Dermis blood vessel endothelial cell (primary cell): Measurements from ENCODE around the gene COL20A1. TPM values are rescaled to one million over a fixed set of nuclear protein-coding genes. Genes with fewer than 3 reads are reported as not detected.

ENCODE experiments used
- DNase-seq: peaks from one replicate; pipeline ENCODE4 v3.0.0; 2010
- total RNA-seq: library from RNA; depleted of rRNA; stranded (reverse); fragments of >200 nt; gene quantifications from 2 replicates; pipeline ENCODE4 v1.2.3, GENCODE V29; 2014

The COL20A1 gene
- total RNA-seq, 1 donor from 2014 or later: not detected

DNA sequence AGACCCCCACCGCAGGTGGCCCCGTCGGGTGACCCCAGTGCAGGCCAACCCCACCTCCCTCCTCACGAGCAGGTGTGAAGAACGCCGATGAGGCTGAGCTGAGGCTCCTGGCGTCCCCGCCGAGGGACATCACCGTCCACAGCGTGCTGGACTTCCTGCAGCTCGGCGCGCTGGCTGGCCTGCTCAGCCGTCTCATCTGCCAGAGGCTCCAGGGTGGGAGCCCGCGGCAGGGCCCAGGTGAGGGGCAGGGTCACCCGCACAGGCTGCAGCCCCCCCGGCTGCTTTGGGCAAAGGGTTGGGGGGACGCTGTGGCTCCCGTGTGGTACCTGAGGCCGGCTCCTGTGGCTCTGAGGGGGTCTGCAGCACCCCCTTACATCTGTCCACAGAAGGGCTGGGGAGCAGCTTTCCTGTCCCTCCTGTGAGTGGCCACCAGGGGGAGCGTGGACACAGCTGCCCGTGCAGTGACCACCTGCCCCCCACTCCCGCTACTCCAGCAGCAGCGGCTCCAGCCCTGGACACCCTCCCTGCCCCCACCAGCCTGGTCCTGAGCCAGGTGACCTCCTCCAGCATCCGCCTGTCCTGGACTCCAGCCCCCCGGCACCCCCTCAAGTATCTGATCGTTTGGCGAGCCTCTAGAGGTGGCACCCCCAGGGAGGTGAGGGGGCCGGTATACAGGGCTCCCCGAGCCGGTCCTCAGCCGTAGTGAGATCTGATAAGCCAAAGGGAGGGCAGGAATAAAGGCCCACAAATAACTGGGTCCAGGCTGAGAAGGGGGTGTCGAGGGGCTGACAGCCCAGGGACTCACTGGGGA is 16.5 kb downstream of the COL20A1 start:
- DNase-seq: peak; percentile 62

DNA sequence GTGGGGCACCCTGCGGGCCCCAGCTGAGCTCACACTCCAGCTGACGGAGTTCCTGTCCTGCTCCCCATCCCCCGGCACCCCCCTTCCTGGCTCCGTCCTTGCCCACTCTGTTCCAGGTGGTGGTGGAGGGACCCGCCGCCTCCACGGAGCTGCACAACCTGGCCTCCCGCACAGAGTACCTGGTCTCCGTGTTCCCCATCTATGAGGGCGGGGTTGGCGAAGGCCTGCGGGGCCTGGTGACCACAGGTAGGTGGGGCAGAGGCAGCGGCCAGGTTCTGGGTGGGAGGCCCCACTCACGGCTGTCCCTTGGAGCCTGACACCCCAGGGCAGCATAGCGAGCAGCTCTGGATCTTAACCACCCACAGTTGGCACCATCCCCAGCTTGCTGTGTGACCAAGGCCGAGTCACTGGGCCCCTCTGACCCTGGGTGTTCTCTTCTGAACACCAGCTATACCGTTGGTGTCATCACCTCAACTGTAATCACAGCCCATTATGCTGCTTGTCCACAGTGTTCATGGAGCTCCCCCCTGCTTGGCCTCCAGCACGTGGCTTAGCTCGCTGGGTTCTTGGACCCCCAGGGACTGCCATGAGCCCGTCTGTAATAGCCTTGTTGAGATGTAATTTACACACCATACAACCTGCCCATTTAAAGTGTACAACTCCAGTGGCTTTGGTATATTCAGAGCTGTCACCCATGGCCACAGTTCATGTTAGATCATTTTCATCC is 17.4 kb downstream of the COL20A1 start:
- DNase-seq: no peak

- DNase-seq: no peak
These were observed 18.3 kb downstream of the COL20A1 start for GRCh38 chr20:63311186-63311832.

- DNase-seq: no peak
These were observed 18.9 kb downstream of the COL20A1 start for GRCh38 chr20:63311833-63312243.

DNA sequence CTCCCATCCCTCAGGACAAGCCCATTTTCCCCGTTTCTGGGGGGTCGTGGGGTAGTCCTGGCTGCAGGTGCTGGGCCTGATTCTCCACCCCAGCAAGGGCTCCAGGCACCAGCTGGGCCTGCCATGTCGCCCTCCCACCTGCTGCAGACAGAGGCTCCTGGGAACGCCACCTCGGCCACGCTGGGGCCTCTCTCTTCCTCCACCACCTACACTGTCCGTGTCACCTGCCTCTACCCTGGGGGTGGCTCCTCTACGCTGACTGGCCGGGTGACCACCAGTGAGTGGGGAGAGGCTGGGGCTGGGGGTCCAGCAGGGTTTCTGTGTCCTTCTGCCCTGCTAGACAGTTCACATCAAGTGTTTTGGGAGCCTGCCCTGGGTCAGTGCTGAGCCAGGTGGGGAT is 19.3 kb downstream of the COL20A1 start:
- DNase-seq: no peak

GRCh38 chr20:63312690-63313348 is 19.8 kb downstream of the COL20A1 start:
- DNase-seq: no peak

DNA sequence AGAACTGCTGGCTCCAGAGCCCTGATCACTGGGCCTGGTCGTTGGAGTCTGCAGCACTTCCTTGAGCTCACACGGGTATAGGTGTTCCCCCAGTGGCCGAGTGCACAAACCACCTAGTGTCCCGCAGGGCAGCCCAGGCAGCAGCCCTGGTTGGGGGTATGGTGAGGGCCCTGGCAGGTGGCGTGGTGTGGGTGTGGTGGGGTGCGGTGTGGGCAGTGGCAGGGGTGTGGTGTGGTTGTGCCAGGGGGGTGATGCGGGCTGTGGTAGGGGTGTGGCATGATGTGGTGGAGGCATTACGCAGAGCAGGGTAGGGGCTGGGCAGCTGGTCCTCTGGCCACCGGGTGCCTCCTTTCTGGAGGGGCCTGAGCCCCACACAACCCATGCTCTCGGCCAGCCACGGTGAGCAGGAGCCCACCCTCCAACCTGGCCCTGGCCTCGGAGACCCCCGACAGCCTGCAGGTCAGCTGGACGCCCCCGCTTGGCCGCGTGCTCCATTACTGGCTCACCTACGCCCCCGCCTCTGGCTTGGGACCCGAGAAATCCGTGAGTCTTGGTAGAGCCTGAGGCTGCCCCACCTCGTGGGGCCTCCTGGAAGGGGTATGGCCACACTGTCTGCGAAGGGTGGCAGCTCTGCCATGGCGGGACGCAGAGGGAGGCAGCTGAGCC is 20.5 kb downstream of the COL20A1 start:
- no peak for DNase-seq

GRCh38 chr20:63314015-63314471 is 21.1 kb downstream of the COL20A1 start:
- DNase-seq: no peak

GRCh38 chr20:63314566-63315239 is 21.7 kb downstream of the COL20A1 start:
- DNase-seq: no peak

DNA sequence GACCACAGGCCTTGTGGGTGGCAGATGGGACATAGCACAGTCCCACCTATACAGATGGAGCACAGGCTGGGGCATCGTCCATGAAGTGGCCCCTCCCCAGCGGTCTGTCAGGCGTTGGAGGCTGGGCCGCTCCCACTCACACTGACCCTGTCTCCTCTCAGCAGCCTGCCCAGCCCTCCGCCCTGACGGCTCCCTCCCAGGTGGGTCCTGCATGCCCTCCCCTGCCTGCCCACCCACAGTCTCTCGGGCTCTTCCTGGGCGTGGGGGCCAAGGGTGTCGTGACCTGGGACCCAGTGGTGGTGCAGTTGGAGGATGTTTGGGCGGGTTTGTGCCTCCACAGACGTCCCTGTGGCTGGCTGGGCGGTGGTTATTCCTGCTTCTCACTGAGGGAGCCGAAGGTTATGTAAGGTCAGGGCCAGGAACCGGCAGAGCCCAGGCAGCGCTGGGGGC is 22.3 kb downstream of the COL20A1 start:
- DNase-seq: no peak

GRCh38 chr20:63315731-63316491 is 22.9 kb downstream of the COL20A1 start:
- DNase-seq: no peak

DNA sequence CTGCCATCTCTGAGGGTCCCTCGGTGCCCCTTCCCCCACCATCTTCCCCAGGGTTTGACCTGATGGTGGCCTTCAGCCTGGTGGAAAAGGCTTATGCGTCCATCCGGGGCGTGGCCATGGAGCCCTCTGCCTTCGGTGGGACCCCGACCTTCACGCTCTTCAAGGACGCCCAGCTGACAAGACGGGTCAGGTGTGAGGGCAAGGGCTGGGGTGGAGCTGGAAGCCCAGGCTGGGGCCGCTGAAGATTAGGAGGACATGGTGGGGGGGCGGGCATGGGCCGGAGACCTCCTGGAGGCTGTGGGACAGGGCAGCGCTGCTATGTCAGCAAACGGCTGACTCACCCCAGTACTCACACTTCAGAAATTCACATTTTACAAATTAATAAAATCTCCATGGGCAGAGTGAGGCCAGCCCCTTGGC is 23.5 kb downstream of the COL20A1 start:
- no peak for DNase-seq

DNA sequence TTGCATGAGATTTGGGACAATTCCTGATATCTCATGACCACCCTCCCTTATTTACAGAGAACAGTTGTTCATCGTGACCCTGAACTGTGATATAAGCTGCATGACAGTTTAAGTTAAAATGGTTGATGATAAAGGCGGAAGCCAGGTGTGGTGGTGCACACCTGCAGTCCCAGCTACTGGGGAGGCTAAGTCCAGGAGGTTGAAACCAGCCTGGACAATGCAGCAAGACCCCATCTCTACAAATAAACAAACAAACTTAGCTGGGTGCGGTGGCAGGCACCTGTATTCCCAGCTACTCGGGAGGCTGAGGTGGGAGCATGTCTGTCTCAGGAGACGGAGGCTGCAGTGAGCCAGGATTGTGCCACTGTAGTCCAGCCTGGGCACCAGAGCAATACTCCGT is 24.1 kb downstream of the COL20A1 start:
- no peak for DNase-seq

DNA sequence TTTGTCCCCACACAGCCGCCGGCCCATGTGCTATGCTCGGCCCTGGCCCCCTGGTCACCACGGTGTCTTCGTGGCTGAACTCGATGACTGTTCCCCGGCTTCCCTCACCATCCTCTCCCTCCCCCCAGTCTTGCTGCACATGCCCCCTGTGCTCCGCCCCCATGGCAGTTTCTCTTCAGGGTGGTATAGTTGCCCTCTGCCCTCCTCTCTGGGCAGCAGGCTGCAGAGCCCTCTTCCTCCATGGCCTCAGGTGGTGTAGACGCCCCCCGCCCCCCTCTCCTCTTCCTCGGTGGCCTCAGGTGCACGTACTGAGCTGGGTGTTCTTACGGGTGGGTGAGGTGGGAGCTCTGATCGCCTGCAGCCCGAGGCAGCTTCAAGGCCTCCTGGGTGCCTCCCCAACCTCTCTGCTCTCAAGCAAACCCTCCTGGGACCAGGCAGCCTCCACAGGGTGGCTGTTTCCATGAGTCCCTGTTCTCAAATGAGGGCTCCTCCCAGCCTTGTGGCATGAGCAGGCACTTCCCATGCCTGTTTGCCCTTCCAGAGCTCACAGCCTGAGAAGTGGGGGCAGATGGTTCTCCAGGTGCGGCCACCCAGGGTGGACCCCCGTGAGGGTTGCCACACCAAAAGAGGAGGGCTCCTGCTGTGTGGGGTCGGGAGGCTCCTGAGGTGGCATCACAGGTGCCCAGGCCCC is 24.8 kb downstream of the COL20A1 start:
- DNase-seq: no peak

DNA sequence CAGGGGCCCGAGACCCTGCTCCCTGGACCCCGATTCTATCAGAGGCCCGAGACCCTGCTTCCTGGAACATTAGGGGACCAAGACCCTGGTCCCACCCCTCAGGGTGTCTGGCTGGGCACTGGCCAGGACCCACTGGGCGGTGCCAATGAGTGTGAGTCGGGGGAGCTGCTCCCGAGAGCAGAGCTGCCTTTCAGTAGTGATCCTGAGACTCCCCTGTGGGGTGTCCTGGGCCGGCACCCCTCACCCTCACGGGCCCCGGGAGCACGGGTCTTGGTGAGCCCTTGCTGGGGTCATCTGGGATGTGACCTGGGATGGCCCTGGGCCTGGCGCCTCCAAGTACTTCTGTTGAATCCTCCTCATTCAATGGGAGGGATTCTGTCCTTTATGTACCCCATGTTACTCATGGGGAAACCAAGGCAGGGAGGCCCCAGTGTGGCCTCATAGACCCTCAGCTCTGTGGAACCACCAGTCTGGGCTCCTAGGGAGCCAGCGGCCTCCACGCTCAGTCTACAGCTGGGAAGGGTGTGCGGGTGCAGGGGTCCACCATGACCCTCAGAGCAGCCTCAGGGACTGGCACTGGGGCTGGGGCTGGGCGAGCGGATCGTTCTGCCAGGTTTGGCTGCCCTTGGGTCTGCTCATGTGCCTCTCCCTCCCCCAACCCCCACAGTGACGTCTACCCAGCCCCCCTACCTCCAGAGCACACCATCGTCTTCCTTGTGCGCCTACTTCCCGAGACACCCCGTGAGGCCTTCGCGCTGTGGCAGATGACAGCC is 25.6 kb downstream of the COL20A1 start:
- no peak for DNase-seq

DNA sequence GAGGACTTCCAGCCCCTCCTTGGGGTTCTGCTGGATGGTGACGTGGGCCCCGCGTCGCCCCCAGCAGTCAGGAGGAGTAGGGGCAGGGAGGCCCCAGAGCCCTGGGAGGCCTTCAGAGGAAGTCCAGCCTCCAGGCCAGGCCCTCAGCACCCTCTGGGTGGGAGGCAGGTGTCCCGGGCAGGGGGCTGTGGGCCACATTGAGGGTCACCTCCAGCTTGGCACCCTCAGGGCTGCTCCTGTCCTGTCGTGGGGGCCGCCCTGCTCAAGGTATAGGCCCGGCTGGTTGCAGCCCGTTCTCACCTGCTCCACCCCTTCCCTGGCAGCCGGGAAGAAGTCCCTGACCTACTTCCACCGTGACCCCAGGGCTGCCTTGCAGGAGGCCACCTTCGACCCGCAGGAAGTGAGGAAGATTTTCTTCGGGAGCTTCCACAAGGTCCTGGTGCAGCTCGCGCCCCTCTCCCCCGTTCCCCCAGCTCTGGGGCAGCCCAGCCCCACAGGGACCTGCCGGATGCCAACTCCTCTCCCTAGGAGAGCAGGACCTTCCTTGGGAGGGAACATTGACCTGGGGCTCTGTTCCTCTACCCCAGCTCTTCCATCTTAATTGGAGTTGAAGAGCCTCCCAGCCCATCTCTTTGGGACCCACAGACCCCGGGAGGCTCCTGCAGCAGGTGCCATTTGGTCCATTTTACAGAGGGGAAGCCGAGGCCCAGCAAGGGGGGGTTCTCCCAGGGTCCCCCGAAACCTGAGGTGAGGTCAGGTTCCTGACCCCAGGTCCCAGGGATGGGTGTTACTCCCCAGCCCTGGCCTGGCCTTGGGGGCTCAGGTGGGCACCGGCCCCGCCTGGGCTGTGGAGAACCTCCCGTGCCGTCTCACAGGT is 26.4 kb downstream of the COL20A1 start:
- DNase-seq: no peak

GRCh38 chr20:63320041-63320511 is 27.1 kb downstream of the COL20A1 start:
- no peak for DNase-seq

GRCh38 chr20:63320616-63321147 is 27.7 kb downstream of the COL20A1 start:
- DNase-seq: no peak
